Measurements from ENCODE around the gene NDFIP1.

Gene NDFIP1

GRCh38 chr5:142109331-142110045 lies 909 bp downstream of the NDFIP1 start:
- DNase-seq (ENCODE audit: low read depth), result peak; percentile 18
- no peak for TF ChIP-seq CTCF (IDR thresholded peaks at IDR 0.05; ENCODE audit: insufficient read depth, low read depth, low read length, missing control alignments)
- peak overlapping the region; percentile 55 for H3K4me3 ChIP-seq (ENCODE audit: low read length)

GRCh38 chr5:142110046-142110531 lies 1.5 kb downstream of the NDFIP1 start:
- DNase-seq (ENCODE audit: low read depth), result peak; percentile 36
- H3K4me3 ChIP-seq (ENCODE audit: low read length), result peak overlapping the region; percentile 55
- peak; percentile 10 for TF ChIP-seq CTCF (IDR thresholded peaks at IDR 0.05; ENCODE audit: insufficient read depth, low read depth, low read length, missing control alignments)

DNA sequence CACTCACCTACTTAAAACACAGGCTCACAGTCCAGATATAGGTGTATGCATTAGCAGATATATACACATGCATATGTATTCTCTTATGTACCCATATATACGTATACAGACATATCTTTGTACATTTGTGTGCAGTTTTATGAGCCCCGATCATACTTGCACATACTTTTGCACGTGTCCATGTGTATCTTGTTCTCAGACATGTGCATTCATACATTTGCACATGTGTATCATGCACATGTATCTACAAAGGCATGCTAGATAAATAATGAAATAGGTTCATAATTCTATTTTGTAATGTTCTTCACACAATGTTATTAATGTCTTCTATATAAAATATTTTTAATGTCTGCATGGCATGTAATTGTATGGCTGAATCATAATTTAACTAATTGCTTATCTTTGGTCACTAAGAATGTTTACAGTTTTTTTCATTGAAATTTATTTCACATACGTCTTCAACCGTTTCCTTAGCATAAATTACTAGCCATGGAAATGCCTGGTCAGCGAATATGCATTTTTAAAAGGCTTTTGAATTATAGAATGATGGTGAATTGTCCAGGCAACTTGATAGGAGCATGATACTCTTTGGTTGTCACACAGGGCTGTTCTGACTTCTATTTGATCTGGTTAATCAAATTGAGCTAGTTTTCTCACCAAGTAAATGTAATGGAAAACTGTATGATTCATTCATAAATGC lies 2.6 kb downstream of the NDFIP1 start:
- no peak for DNase-seq (ENCODE audit: low read depth)
- no peak for TF ChIP-seq CTCF (IDR thresholded peaks at IDR 0.05; ENCODE audit: insufficient read depth, low read depth, low read length, missing control alignments)
- H3K4me3 ChIP-seq (ENCODE audit: low read length), result no peak overlapping the region

- no peak for TF ChIP-seq CTCF (IDR thresholded peaks at IDR 0.05; ENCODE audit: insufficient read depth, low read depth, low read length, missing control alignments)
- no peak overlapping the region for H3K4me3 ChIP-seq (ENCODE audit: low read length)
- peak; percentile 40 for DNase-seq (ENCODE audit: low read depth)
These were observed 6.1 kb downstream of the NDFIP1 start for GRCh38 chr5:142114687-142115086.

DNA sequence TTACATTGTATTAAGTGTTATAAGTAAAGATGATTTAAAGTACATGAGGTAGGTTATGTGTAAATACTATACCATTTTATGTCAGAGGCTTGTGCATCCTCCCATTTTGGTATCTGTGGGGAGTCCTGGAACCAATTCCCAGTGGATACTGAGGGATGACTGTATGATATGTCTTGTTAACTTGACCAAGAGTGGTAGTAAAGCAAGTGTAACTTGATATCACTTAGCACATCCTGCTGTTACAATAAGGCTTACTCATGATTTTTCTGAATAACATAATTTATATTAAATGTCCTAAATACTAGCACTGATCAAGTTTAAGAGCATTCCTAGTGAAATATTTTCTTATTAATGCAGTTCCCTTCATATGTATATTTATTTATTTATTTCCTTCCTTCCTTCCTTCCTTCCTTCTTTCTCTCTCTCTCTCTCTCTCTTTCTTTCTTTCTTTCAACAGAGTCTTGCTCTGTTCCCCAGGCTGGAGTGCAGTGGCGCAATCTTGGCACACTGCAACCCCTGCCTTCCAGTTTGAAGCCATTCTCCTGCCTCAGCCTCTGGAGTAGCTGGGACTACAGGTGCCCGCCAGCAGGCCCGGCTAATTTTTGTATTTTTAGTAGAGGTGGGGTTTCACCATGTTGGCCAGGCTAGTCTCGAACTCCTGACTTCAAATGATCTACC lies 7.5 kb downstream of the NDFIP1 start:
- H3K4me3 ChIP-seq (ENCODE audit: low read length), result no peak overlapping the region
- peak; percentile 59 for DNase-seq (ENCODE audit: low read depth)
- TF ChIP-seq CTCF (IDR thresholded peaks at IDR 0.05; ENCODE audit: insufficient read depth, low read depth, low read length, missing control alignments), result no peak

DNA sequence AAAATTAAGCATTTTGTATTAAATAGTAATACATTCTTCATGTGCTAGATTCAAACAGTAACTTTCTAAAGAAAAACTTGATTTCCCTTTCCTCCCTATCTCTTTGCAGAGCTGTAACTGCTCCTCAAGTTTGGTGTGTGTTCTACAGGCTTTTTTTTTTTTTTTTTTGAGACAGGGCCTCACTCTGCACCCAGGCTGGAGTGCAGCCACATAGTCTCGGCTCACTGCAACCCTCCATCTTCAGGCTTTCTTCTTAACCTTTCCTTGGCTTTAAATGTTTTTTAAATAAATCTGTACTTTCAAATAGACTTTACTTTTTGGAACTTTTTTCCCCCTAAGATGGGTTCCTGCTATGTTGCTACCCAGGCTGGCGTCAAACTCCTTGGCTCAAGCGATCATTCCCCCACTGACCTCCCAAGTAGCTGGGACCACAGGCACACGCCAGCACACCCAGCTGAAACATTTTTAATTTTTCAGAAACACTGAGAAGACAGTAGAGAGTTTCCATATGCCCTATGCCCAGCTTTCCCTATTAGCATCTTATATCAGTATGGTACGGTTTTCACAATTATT lies 9.1 kb downstream of the NDFIP1 start:
- TF ChIP-seq CTCF (IDR thresholded peaks at IDR 0.05; ENCODE audit: insufficient read depth, low read depth, low read length, missing control alignments), result no peak
- no peak overlapping the region for H3K4me3 ChIP-seq (ENCODE audit: low read length)
- no peak for DNase-seq (ENCODE audit: low read depth)

Measured in epithelial cell of esophagus (primary cell).